ENCODE measurements around the gene EBF3. TPM values are rescaled to one million over a fixed set of nuclear protein-coding genes. Genes with fewer than 3 reads are reported as not detected.
A peak's percentile ranks its signal among the peaks of the same experiment; 100 is the strongest.

Gene EBF3
- total RNA-seq, 1 experiment from 2014 or later = 56.2 TPM

- no TSS peak for BruUV-seq (replicated peaks)
- Histone ChIP-seq H3K9me3 (ENCODE audit: low read depth, low read length, poor library complexity, severe bottlenecking) (no peaks in the 10 kb centered on the region), H3K4me1 (ENCODE audit: insufficient read depth, low read length, poor library complexity, severe bottlenecking) (peaks cover 19% of the 10 kb centered on the region), H3K4me3 (ENCODE audit: low read depth, low read length, poor library complexity, severe bottlenecking) (peak overlapping the region; percentile 50), H3K27me3 (replicated peaks; ENCODE audit: insufficient read depth, low read depth, low read length, poor library complexity) (peaks cover 18% of the 10 kb centered on the region), H3K36me3 (ENCODE audit: insufficient read depth, low read length, poor library complexity, severe bottlenecking) (no peaks in the 10 kb centered on the region), H3K27ac (ENCODE audit: low read depth, low read length, poor library complexity, severe bottlenecking) (no peak overlapping the region)
- intact Hi-C loops (cut with micrococcal nuclease; ENCODE audit: unreplicated experiment) = loop anchor here (5.0 to 10.0 kb wide), 4 partner anchors 152 to 1761 kb away; no protein-coding TSS in a partner anchor
- CTCF ChIA-PET = no interaction called here
- no peak for DNase-seq (ENCODE audit: low spot score)
- TF ChIP-seq CTCF (conservative IDR thresholded peaks at IDR 0.05; ENCODE audit: low read depth, low read length) (no peak), EZH2 (IDR thresholded peaks at IDR 0.05; ENCODE audit: borderline replicate concordance, low read depth, low read length, poor library complexity, severe bottlenecking) (no peak)
- POLR2A ChIA-PET (ENCODE audit: low non-redundant PET) = no interaction called here
These were observed 9.0 kb upstream of the EBF3 start for GRCh38 chr10:129972966-129973673.

- no peak for DNase-seq (ENCODE audit: low spot score)
- H3K4me1 ChIP-seq (ENCODE audit: insufficient read depth, low read length, poor library complexity, severe bottlenecking) = peaks cover 19% of the 10 kb centered on the region
- H3K4me3 ChIP-seq (ENCODE audit: low read depth, low read length, poor library complexity, severe bottlenecking) = peak overlapping the region; percentile 50
- intact Hi-C loops (cut with micrococcal nuclease; ENCODE audit: unreplicated experiment) = loop anchor here (5.0 to 10.0 kb wide), 4 partner anchors 152 to 1760 kb away; no protein-coding TSS in a partner anchor
- ChIA-PET CTCF (interaction anchor here (0.6 to 0.7 kb wide), 2 partner anchors 68 to 164 kb away, joined by 4 to 7 read pairs; partner anchors contain the start of gene GLRX3), POLR2A (ENCODE audit: low non-redundant PET) (no interaction called here)
- no peaks in the 10 kb centered on the region for H3K9me3 ChIP-seq (ENCODE audit: low read depth, low read length, poor library complexity, severe bottlenecking)
- no TSS peak for BruUV-seq (replicated peaks)
- no peak overlapping the region for H3K27ac ChIP-seq (ENCODE audit: low read depth, low read length, poor library complexity, severe bottlenecking)
- H3K27me3 ChIP-seq (replicated peaks; ENCODE audit: insufficient read depth, low read depth, low read length, poor library complexity) = peaks cover 18% of the 10 kb centered on the region
- no peak for TF ChIP-seq CTCF (conservative IDR thresholded peaks at IDR 0.05; ENCODE audit: low read depth, low read length)
- no peaks in the 10 kb centered on the region for H3K36me3 ChIP-seq (ENCODE audit: insufficient read depth, low read length, poor library complexity, severe bottlenecking)
These were observed 8.3 kb upstream of the EBF3 start for GRCh38 chr10:129972145-129972965.

- peaks cover 19% of the 10 kb centered on the region for H3K4me1 ChIP-seq (ENCODE audit: insufficient read depth, low read length, poor library complexity, severe bottlenecking)
- H3K27me3 ChIP-seq (replicated peaks; ENCODE audit: insufficient read depth, low read depth, low read length, poor library complexity) = peaks cover 18% of the 10 kb centered on the region
- TF ChIP-seq EZH2 (IDR thresholded peaks at IDR 0.05; ENCODE audit: borderline replicate concordance, low read depth, low read length, poor library complexity, severe bottlenecking) = no peak
- peak; percentile 43; the same call in 1 of the 2 replicates for TF ChIP-seq CTCF (conservative IDR thresholded peaks at IDR 0.05; ENCODE audit: low read depth, low read length)
- H3K9me3 ChIP-seq (ENCODE audit: low read depth, low read length, poor library complexity, severe bottlenecking) = no peaks in the 10 kb centered on the region
- POLR2A ChIA-PET (ENCODE audit: low non-redundant PET) = no interaction called here
- H3K4me3 ChIP-seq (ENCODE audit: low read depth, low read length, poor library complexity, severe bottlenecking) = peak overlapping the region; percentile 53
- H3K27ac ChIP-seq (ENCODE audit: low read depth, low read length, poor library complexity, severe bottlenecking) = no peak overlapping the region
- intact Hi-C loops (cut with micrococcal nuclease; ENCODE audit: unreplicated experiment) = loop anchor here (5.0 to 10.0 kb wide), 4 partner anchors 153 to 1759 kb away; no protein-coding TSS in a partner anchor
- no TSS peak for BruUV-seq (replicated peaks)
- DNase-seq (ENCODE audit: low spot score) = peak; percentile 90
- H3K36me3 ChIP-seq (ENCODE audit: insufficient read depth, low read length, poor library complexity, severe bottlenecking) = no peaks in the 10 kb centered on the region
- CTCF ChIA-PET = interaction anchor here (0.5 to 1.4 kb wide), 14 partner anchors 9 to 1806 kb away, joined by 3 to 7 read pairs (median 4); partner anchors contain the start of gene GLRX3
These were observed 7.5 kb upstream of the EBF3 start for GRCh38 chr10:129971381-129972144.

All from A673 (cell line).